HepG2 (cell line): ENCODE measurements around the gene GLIS1. TPM values are rescaled to one million over a fixed set of nuclear protein-coding genes. Genes with fewer than 3 reads are reported as not detected.

Experiments
- ATAC-seq: fragments of 200-7000 bp; cut with Tn5 transposase; 3 replicates; pipeline ENCODE4 v1.9.1; 2020; ENCODE audit warnings: mild to moderate bottlenecking, moderate library complexity
- BruUV-seq: library from RNA; stranded (reverse); fragments of 400-500 nt; replicated peaks from 2 replicates; lab custom pipeline; 2021; lab: Mats Ljungman, UMichigan
- CTCF ChIA-PET: fragments of 300-600 bp; formaldehyde crosslinking; extraction: SDS; loops from one replicate; lab custom pipeline; 2021; ENCODE audit warnings: low total read pairs, inconsistent platforms, low intra/inter-chr PET ratio; lab: Yijun Ruan, JAX
- POLR2A ChIA-PET: fragments of 350-600 bp; sonication (Branson Sonifier 250); formaldehyde crosslinking; loops from one replicate; lab custom pipeline; 2020; ENCODE audit warnings: antibody characterized with exemption, inconsistent platforms; lab: Yijun Ruan, JAX
- DNase-seq: peaks from one replicate; pipeline ENCODE4 v3.0.0-alpha.2; 2015; ENCODE audit warnings: low spot score
- FAIRE-seq: peaks from 3 replicates; lab custom pipeline; 2011; peaks lifted over from hg19 to GRCh38; lab: Jason Lieb, UNC
- H2AFZ ChIP-seq: one replicate; pipeline ENCODE4 v1.6.1; 2011; ENCODE audit warnings: low read length, inconsistent platforms
- H3K27ac ChIP-seq: fragments of 300-600 bp; 3 replicates; pipeline ENCODE4 v1.8.0; 2011; ENCODE audit warnings: mixed run types, mild to moderate bottlenecking, mixed read lengths, low read length, inconsistent platforms; ENCODE audit not compliant: insufficient read depth; ENCODE audit errors: extremely low read length
- H3K27me3 ChIP-seq, 2 experiments: fragments of 200-600 bp in 1 of 2; 2 replicates in 1 of 2; 3 replicates in 1 of 2; pipeline versions ENCODE4 v1.6.0 to v1.8.0; 2011; ENCODE audit warnings: low read length in 2 of 2, mild to moderate bottlenecking in 2 of 2, moderate library complexity in 2 of 2, inconsistent platforms in 1 of 2; ENCODE audit not compliant: insufficient read depth in 2 of 2, control insufficient read depth in 1 of 2
- H3K36me3 ChIP-seq, 2 experiments: fragments of 200-600 bp in 1 of 2; replicated peaks in 1 of 2; 2 replicates in 1 of 2; 3 replicates in 1 of 2; pipeline versions ENCODE4 v1.5.1 to v1.8.0; 2011; ENCODE audit warnings: low read length in 2 of 2, inconsistent platforms in 1 of 2; ENCODE audit not compliant: insufficient read depth in 2 of 2, control insufficient read depth in 1 of 2
- H3K4me1 ChIP-seq: 2 replicates; pipeline ENCODE4 v1.5.1; 2012; ENCODE audit warnings: low read length, inconsistent platforms; ENCODE audit not compliant: insufficient read depth
- H3K4me2 ChIP-seq: 2 replicates; pipeline ENCODE4 v1.6.0; 2011; ENCODE audit warnings: low read depth, low read length, inconsistent platforms
- H3K4me3 ChIP-seq, 3 experiments: fragments of 200-600 bp in 1 of 3; sonication (generic), shearing (Covaris generic) in 1 of 3; replicated peaks in 1 of 3; 2 replicates each; pipeline ENCODE4 v1.5.1; 2011 to 2016; ENCODE audit warnings: low read length in 3 of 3, inconsistent platforms in 2 of 3, low read depth in 2 of 3, mild to moderate bottlenecking in 2 of 3, control low read depth in 1 of 3, mixed read lengths in 1 of 3; ENCODE audit not compliant: insufficient read depth in 1 of 3
- H3K79me2 ChIP-seq: one replicate; pipeline ENCODE4 v1.6.1; 2011; ENCODE audit warnings: low read length, inconsistent platforms; ENCODE audit not compliant: insufficient read depth
- H3K9ac ChIP-seq: 2 replicates; pipeline ENCODE4 v1.6.0; 2011; ENCODE audit warnings: mild to moderate bottlenecking, low read depth, low read length, inconsistent platforms; ENCODE audit not compliant: insufficient read depth
- H3K9me3 ChIP-seq: 2 replicates; pipeline ENCODE4 v1.5.1; 2012; ENCODE audit warnings: mild to moderate bottlenecking, low read length
- H4K20me1 ChIP-seq: 2 replicates; pipeline ENCODE4 v1.6.0; 2011; ENCODE audit warnings: inconsistent platforms, mild to moderate bottlenecking, low read length, moderate library complexity; ENCODE audit not compliant: insufficient read depth
- FUBP1 ChIP-seq: sonication (generic); formaldehyde crosslinking; IDR thresholded peaks from 2 replicates; pipeline ENCODE4 v1.5.1; 2020; ENCODE audit warnings: missing genetic modification reagents, mild to moderate bottlenecking, borderline replicate concordance
- HOXA7 ChIP-seq: sonication (generic); formaldehyde crosslinking; IDR thresholded peaks from 2 replicates; pipeline ENCODE4 v1.8.1; 2022; ENCODE audit warnings: mild to moderate bottlenecking, missing genetic modification reagents, moderate library complexity
- JUN ChIP-seq: sonication (generic); formaldehyde crosslinking; IDR thresholded peaks from 2 replicates; pipeline ENCODE4 v1.4.0; 2020; ENCODE audit warnings: mild to moderate bottlenecking, missing genetic modification reagents
- JUND ChIP-seq: sonication (generic); formaldehyde crosslinking; IDR thresholded peaks from 2 replicates; pipeline ENCODE4 v1.8.0; 2022; ENCODE audit warnings: mild to moderate bottlenecking, missing genetic modification reagents
- LCORL ChIP-seq, 2 experiments: fragments of 450-650 bp in 1 of 2; sonication (generic) in 1 of 2; formaldehyde crosslinking in 1 of 2; IDR thresholded peaks; 2 replicates each; pipeline versions ENCODE4 v1.5.0 to v1.6.1; 2017 to 2020; ENCODE audit warnings: antibody characterized with exemption in 1 of 2, missing genetic modification reagents in 1 of 2
- MAZ ChIP-seq, 2 experiments: sonication (generic) in 1 of 2; formaldehyde crosslinking in 1 of 2; IDR thresholded peaks; 2 replicates each; pipeline versions ENCODE4 v1.5.0 to v1.6.1; 2012 to 2020; ENCODE audit warnings: low read depth in 2 of 2, mild to moderate bottlenecking in 2 of 2, borderline replicate concordance in 1 of 2, improper control_type of control experiment in 1 of 2, low read length in 1 of 2, missing genetic modification reagents in 1 of 2, moderate library complexity in 1 of 2
- MED8 ChIP-seq: sonication (generic); formaldehyde crosslinking; IDR thresholded peaks from 2 replicates; pipeline ENCODE4 v1.8.1; 2023; ENCODE audit warnings: mild to moderate bottlenecking, missing genetic modification reagents; ENCODE audit not compliant: insufficient replicate concordance
- PHF5A ChIP-seq: IDR thresholded peaks from one replicate; pipeline ENCODE4 v1.6.1; 2018; ENCODE audit warnings: low read depth, missing genetic modification reagents; ENCODE audit not compliant: unreplicated experiment
- PTBP1 ChIP-seq: fragments of 200-400 bp; formaldehyde crosslinking; IDR thresholded peaks from 2 replicates; pipeline ENCODE4 v1.6.1; 2018; ENCODE audit warnings: low read length, low read depth; ENCODE audit not compliant: poor library complexity, severe bottlenecking
- RBM39 ChIP-seq: fragments of 200-400 bp; formaldehyde crosslinking; IDR thresholded peaks from one replicate; pipeline ENCODE4 v1.6.1; 2018; ENCODE audit warnings: antibody characterized with exemption, mild to moderate bottlenecking, low read depth, low read length; ENCODE audit not compliant: poor library complexity, severe bottlenecking
- TAF15 ChIP-seq: fragments of 200-400 bp; formaldehyde crosslinking; IDR thresholded peaks from one replicate; pipeline ENCODE4 v1.6.1; 2018; ENCODE audit warnings: mild to moderate bottlenecking, low read depth, low read length; ENCODE audit not compliant: poor library complexity, severe bottlenecking
- ZC3H4 ChIP-seq: sonication (generic); formaldehyde crosslinking; IDR thresholded peaks from 2 replicates; pipeline ENCODE4 v1.4.0; 2020; ENCODE audit warnings: missing genetic modification reagents, borderline replicate concordance
- ZNF20 ChIP-seq: sonication (generic); formaldehyde crosslinking; IDR thresholded peaks from 2 replicates; pipeline ENCODE4 v1.4.0; 2020; ENCODE audit warnings: mild to moderate bottlenecking, moderate library complexity, missing genetic modification reagents
- ZNF276 ChIP-seq: sonication (generic); formaldehyde crosslinking; IDR thresholded peaks from 2 replicates; pipeline ENCODE4 v1.4.0; 2020; ENCODE audit warnings: mild to moderate bottlenecking, low read depth, missing genetic modification reagents
- ZNF30 ChIP-seq: sonication (generic); formaldehyde crosslinking; IDR thresholded peaks from 2 replicates; pipeline ENCODE4 v1.5.0; 2020; ENCODE audit warnings: mild to moderate bottlenecking, missing genetic modification reagents
- ZNF513 ChIP-seq: sonication (generic); formaldehyde crosslinking; conservative IDR thresholded peaks from 2 replicates; pipeline ENCODE4 v1.5.0; 2020; ENCODE audit warnings: missing genetic modification reagents
- ZNF7 ChIP-seq: IDR thresholded peaks from 2 replicates; pipeline ENCODE4 v1.6.1; 2016; ENCODE audit warnings: missing biosample characterization, missing genetic modification reagents
- ZSCAN22 ChIP-seq: sonication (generic); formaldehyde crosslinking; IDR thresholded peaks from 2 replicates; pipeline ENCODE4 v1.4.0; 2020; ENCODE audit warnings: mild to moderate bottlenecking, missing genetic modification reagents
- WGBS: methylation state at CpG from one replicate; pipeline ENCODE4 v1.1.6; 2017; ENCODE audit warnings: low lambda C conversion rate; 5-methylcytosine and 5-hydroxymethylcytosine counted together
- in situ Hi-C: cut with HindIII; loops from 2 replicates; pipeline ENCODE4 v1.10.0; 2017; ENCODE audit warnings: low pct_unique_long_range_greater_than_20kb; ENCODE audit not compliant: extremely low pct_ligation_motif_present
- intact Hi-C: fragments of 100-400 bp; cut with micrococcal nuclease; formaldehyde crosslinking; loops from one replicate; pipeline ENCODE4 v1.10.0; 2022; ENCODE audit not compliant: unreplicated experiment
- polyA plus RNA-seq, 8 experiments: library from polyadenylated mRNA; depleted of rRNA in 3 of 8; stranded (reverse) in 7 of 8; unstranded in 1 of 8; fragments of >200 nt; fragmentation: Illumina TruSeq in 4 of 8; extraction: Trizol in 4 of 8; gene quantifications; 2 replicates each; pipeline versions ENCODE4 v1.2.1 to v1.2.3, GENCODE V29; 2011 to 2016; ENCODE audit warnings: low read depth in 4 of 8, missing spikeins in 1 of 8, mixed read lengths in 1 of 8; ENCODE audit not compliant: insufficient read depth in 1 of 8
- total RNA-seq, 5 experiments: library from RNA; depleted of rRNA; stranded (reverse); fragments of >200 nt; fragmentation: Illumina TruSeq; extraction: Trizol; gene quantifications; 2 replicates each; pipeline ENCODE4 v1.2.3, GENCODE V29; 2016; ENCODE audit warnings: low read depth in 1 of 5

GLIS1 gene
- total and polyA plus RNA-seq, 2 of the 13 experiments (the other 11 are each of a cell fraction or from before 2014, with no cell fraction given): 0.03 TPM; not detected in 1

- ChIA-PET POLR2A (no interaction called here), CTCF (no interaction called here)
- intact Hi-C loops (no loop called here), in situ Hi-C loops (no loop called here)
- H3K4me1 ChIP-seq: no peaks in the 10 kb centered on the region
- H3K4me3 ChIP-seq: no peak overlapping the region
- peaks cover 14 to 72% of the 10 kb centered on the region in 2 experiments for H3K27me3 ChIP-seq
- no peaks in the 10 kb centered on the region for H3K79me2 ChIP-seq
- no peak for FAIRE-seq
- H3K36me3 ChIP-seq: no peaks in the 10 kb centered on the region
- DNase-seq: no peak
- ATAC-seq: no peak
- H3K9me3 ChIP-seq: no peaks in the 10 kb centered on the region
- H3K9ac ChIP-seq: no peak overlapping the region
- WGBS: 34% methylated on average over 14 of the region's 25 CpGs
- H3K27ac ChIP-seq: no peak overlapping the region
- H2AFZ ChIP-seq: no peak overlapping the region
- BruUV-seq: no TSS peak
- H4K20me1 ChIP-seq: no peaks in the 10 kb centered on the region
- H3K4me2 ChIP-seq: no peak overlapping the region
- TF ChIP-seq JUND (CRISPR knock-in tag) (no peak), HOXA7 (CRISPR knock-in tag) (no peak), RBM39 (no peak), ZNF7 (CRISPR knock-in tag) (no peak), ZNF513 (CRISPR knock-in tag) (no peak), PTBP1 (no peak), MAZ (IDR thresholded peaks at IDR 0.05; ENCODE audit: borderline replicate concordance, low read depth, low read length) (no peak), MAZ (CRISPR knock-in tag; IDR thresholded peaks at IDR 0.05; ENCODE audit: low read depth) (no peak), MED8 (no peak), ZC3H4 (CRISPR knock-in tag) (no peak), ZNF20 (CRISPR knock-in tag) (no peak), LCORL (IDR thresholded peaks at IDR 0.05) (no peak), LCORL (CRISPR knock-in tag; IDR thresholded peaks at IDR 0.05) (no peak), FUBP1 (CRISPR knock-in tag) (no peak), PHF5A (CRISPR knock-in tag) (no peak), ZSCAN22 (CRISPR knock-in tag) (no peak), JUN (CRISPR knock-in tag) (no peak), ZNF276 (CRISPR knock-in tag) (no peak), TAF15 (no peak), ZNF30 (CRISPR knock-in tag) (no peak)
Observed at GRCh38 chr1:53506355-53507050, 232.5 kb downstream of the GLIS1 start.
